ENCODE measurements around the gene TMEM63A.
"Not testable (repeated sequence)": the region's sequence is repeated elsewhere in the genome, so short reads cannot be mapped to it uniquely, and the experiment has no call there.

TMEM63A gene

DNA sequence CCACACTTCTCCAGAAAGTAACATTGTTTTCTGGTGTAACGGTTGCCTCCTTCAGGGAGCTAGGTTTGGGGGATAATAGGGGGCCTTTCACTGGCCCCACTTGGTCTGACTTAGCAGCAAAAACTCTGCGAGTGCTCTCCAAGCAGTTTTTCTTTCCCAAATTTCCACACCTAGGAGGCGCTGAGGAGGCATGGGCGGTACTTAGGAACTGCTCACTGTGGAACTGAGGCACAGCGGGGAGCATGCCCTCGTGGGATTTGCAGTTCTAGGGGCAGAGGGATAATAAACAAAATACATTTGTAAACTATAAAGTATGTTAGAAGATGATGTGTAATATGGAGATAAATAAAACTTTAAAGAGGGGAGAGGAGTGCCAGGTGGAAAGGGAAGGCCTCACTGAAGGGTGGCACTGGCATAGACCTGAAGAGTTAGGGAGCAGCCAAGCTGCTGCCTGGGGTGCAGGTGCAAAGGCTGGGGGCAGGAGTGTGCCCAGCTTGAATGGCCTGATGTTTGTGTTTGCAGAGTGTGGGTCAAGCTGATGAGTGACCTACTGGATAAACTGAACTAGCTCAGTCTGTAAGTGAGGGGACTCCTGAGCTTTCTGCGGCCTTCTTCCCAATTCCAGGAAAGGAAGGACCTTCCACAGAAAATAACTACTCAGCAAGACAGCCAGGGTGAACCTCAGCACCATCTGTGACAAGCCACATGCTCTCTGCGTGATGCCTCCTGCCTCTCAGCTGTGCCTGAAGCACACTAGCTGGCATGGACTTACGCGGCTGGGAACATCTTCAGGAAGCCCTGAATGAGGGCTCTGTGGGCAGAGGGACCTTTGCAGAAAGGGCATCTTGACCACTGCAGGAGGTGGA lies 70.3 kb downstream of the TMEM63A start:
- H3K36me3 ChIP-seq (ENCODE audit: insufficient read depth, low read length): no peaks in the 10 kb centered on the region
- H3F3A ChIP-seq (ENCODE audit: insufficient read depth, low read length): no peaks in the 10 kb centered on the region
- no peaks in the 10 kb centered on the region for H3K9me2 ChIP-seq (ENCODE audit: low read depth, low read length)
- H4K20me1 ChIP-seq (ENCODE audit: insufficient read depth, low read length): no peaks in the 10 kb centered on the region
- no peaks in the 10 kb centered on the region for H3K79me2 ChIP-seq (ENCODE audit: insufficient read depth, low read length)
- H3K4me2 ChIP-seq (ENCODE audit: low read length): no peak overlapping the region
- no peak overlapping the region for H2AFZ ChIP-seq (ENCODE audit: low read length)
- TF ChIP-seq EZH2 (IDR thresholded peaks at IDR 0.05; ENCODE audit: borderline replicate concordance, low read length) (no peak), CTCF (IDR thresholded peaks at IDR 0.05; ENCODE audit: low read length) (no peak)
- no peak overlapping the region for H3K9ac ChIP-seq (ENCODE audit: low read length)
- no peak overlapping the region for H3K27ac ChIP-seq (ENCODE audit: low read depth, low read length, poor library complexity, severe bottlenecking)
- no peaks in the 10 kb centered on the region for H3K9me3 ChIP-seq (ENCODE audit: low read length)
- no peaks in the 10 kb centered on the region for H3K27me3 ChIP-seq (ENCODE audit: insufficient read depth, low read length)
- peaks cover 6% of the 10 kb centered on the region for H3K4me1 ChIP-seq (ENCODE audit: insufficient read depth, low read length, severe bottlenecking)
- H3K4me3 ChIP-seq (ENCODE audit: low read depth, low read length, poor library complexity, severe bottlenecking): no peak overlapping the region

DNA sequence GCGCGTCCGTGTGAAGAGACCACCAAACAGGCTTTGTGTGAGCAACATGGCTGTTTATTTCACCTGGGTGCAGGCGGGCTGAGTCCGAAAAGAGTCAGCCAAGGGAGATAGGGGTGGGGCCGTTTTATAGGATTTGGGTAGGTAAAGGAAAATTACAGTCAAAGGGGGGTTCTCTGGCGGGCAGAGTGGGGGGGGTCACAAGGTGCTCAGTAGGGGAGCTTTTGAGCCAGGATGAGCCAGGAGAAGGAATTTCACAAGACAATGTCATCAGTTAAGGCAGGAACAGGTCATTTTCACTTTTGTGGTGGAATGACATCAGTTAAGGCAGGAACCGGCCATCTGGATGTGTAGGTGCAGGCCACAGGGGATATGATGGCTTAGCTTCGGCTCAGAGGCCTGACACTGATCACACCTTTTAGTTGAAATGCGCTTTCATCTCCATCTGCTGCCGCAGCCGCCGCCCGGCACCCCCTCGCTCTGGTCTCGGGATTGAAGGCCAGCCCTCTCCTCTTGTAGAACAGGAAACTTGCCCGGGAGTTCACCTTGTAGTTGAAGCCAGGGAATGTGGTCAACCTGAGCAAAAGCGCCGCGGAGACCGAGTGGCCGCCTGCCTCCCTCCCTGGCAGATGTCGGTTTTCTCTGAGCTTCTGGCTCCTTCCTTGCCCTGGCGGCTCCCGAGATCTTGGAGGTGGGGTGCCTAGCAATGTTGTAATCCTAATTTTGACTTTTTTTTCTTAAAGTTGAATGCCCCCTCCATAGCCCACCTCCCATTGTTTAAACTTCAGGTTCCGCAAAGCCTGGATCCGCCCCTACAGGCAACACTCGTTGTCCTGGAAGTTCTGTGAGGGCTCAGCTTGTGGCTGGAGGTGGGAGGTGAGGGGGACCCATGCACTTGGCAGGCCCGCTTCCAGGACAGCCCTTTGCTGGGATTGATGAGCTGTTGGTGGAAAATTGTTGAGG lies 71.3 kb downstream of the TMEM63A start:
- not testable (repeated sequence) for H3K9ac ChIP-seq (ENCODE audit: low read length); H3K4me1 ChIP-seq (ENCODE audit: insufficient read depth, low read length, severe bottlenecking); H3K9me3 ChIP-seq (ENCODE audit: low read length); H2AFZ ChIP-seq (ENCODE audit: low read length); H3F3A ChIP-seq (ENCODE audit: insufficient read depth, low read length); H3K36me3 ChIP-seq (ENCODE audit: insufficient read depth, low read length); H4K20me1 ChIP-seq (ENCODE audit: insufficient read depth, low read length); H3K9me2 ChIP-seq (ENCODE audit: low read depth, low read length); H3K27ac ChIP-seq (ENCODE audit: low read depth, low read length, poor library complexity, severe bottlenecking); H3K27me3 ChIP-seq (ENCODE audit: insufficient read depth, low read length); H3K79me2 ChIP-seq (ENCODE audit: insufficient read depth, low read length)
- peak overlapping the region; percentile 60 for H3K4me3 ChIP-seq (ENCODE audit: low read depth, low read length, poor library complexity, severe bottlenecking)
- H3K4me2 ChIP-seq (ENCODE audit: low read length): peak overlapping the region; percentile 79

GRCh38 chr1:225809842-225810578 lies 72.2 kb downstream of the TMEM63A start, which contains the start of gene EPHX1:
TSS of gene EPHX1 (plus strand) at chr1:225810124. CDS start at chr1:225828730, 18,606 bp downstream.
- peaks cover 6% of the 10 kb centered on the region for H3K4me1 ChIP-seq (ENCODE audit: insufficient read depth, low read length, severe bottlenecking)
- H3K27ac ChIP-seq (ENCODE audit: low read depth, low read length, poor library complexity, severe bottlenecking): no peak within 1 kb of the TSS
- no peaks in the 10 kb centered on the region for H3K9me2 ChIP-seq (ENCODE audit: low read depth, low read length)
- H3K4me2 ChIP-seq (ENCODE audit: low read length): peak within 1 kb of the TSS; percentile 79
- peak within 1 kb of the TSS; percentile 60 for H3K4me3 ChIP-seq (ENCODE audit: low read depth, low read length, poor library complexity, severe bottlenecking)
- H3K36me3 ChIP-seq (ENCODE audit: insufficient read depth, low read length): no peaks in the 10 kb centered on the region
- H3K9me3 ChIP-seq (ENCODE audit: low read length): no peaks in the 10 kb centered on the region
- H3K9ac ChIP-seq (ENCODE audit: low read length): peak within 1 kb of the TSS; percentile 39; the same call in 1 of the 2 replicates
- H3F3A ChIP-seq (ENCODE audit: insufficient read depth, low read length): no peaks in the 10 kb centered on the region
- no peak for TF ChIP-seq EZH2 (IDR thresholded peaks at IDR 0.05; ENCODE audit: borderline replicate concordance, low read length)
- TF ChIP-seq CTCF (IDR thresholded peaks at IDR 0.05; ENCODE audit: low read length): no peak
- no peaks in the 10 kb centered on the region for H4K20me1 ChIP-seq (ENCODE audit: insufficient read depth, low read length)
- no peaks in the 10 kb centered on the region for H3K27me3 ChIP-seq (ENCODE audit: insufficient read depth, low read length)
- H2AFZ ChIP-seq (ENCODE audit: low read length): no peak within 1 kb of the TSS
- no peaks in the 10 kb centered on the region for H3K79me2 ChIP-seq (ENCODE audit: insufficient read depth, low read length)

Data from OCI-LY1 (cell line).